ENCODE data around the gene IL17RB.

IL17RB gene

DNA sequence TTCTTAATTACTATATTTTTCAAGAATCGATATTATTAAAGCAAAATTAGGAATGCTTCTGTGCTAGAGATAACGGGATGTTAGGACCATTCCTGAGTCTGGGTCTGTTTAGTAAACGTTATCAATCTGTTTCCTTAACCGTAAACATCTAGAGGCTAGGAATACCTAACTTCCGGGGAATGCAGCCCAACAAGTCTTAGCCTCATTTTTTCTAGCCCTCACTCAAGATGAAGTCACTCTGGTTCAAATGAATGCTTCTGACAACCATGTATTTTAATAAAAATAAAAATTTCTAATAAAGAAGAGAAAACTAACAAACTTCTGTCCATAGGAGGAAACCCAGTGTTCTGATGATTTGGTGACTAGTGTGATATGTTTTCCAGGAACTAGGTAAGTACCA, 56.3 kb downstream of the IL17RB start:
- DNase-seq (ENCODE audit: low read depth in 2 of 2): no peak

DNA sequence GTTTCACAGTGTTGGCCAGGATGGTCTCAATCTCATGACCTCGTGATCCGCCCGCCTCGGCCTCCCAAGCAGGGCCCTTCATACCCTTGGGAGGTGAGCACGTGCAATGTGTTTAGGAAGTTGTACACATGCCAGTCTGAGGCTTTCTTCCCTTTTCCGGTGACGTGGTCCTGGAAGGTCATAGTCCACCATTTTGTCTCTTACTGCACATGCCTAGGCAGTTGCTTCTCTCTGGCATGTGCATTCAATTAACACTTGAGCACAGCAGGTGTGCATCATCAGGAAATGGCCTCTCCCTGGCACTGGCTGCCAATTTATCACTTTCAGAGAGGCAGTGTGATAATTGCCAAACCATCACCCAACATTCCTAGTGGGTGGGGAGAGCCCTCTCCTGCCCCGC, 67.0 kb downstream of the IL17RB start:
- DNase-seq (ENCODE audit: low read depth in 2 of 2): no peak

Measured in fibroblast of skin of left quadriceps (primary cell).